ENCODE results near the gene LRIG2.
A peak's percentile ranks its signal among the peaks of the same experiment; 100 is the strongest.

LRIG2 gene

DNA sequence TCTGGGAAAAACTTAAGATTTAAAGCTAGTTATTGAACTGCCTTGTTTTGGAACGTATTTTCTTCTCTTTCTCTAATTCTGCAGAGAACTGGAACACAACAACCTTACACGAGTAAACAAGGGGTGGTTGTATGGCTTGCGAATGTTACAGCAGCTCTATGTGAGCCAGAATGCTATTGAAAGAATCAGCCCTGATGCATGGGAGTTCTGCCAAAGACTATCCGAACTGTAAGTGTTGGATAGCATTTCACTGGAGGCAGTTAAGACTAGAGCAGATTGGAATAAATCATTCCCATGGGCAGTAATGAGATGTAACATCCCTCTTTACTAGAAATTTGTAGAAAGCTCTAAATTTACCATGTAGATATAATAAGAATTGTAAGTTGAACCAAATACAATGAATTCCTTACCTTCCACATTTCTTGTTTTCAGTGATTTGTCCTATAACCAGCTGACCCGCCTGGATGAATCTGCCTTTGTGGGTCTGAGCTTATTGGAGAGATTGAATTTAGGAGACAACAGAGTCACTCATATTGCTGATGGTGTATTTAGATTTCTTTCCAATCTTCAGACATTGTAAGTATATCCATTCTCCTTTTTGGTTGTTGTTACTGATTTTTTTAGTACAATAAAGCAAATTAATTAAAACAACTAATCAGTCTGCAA lies 22.9 kb downstream of the LRIG2 start:
- no peak overlapping the region for H3K27ac ChIP-seq
- no peak for TF ChIP-seq ZFX (IDR thresholded peaks at IDR 0.05; ENCODE audit: borderline replicate concordance)
- TF ChIP-seq, protein P1, sequence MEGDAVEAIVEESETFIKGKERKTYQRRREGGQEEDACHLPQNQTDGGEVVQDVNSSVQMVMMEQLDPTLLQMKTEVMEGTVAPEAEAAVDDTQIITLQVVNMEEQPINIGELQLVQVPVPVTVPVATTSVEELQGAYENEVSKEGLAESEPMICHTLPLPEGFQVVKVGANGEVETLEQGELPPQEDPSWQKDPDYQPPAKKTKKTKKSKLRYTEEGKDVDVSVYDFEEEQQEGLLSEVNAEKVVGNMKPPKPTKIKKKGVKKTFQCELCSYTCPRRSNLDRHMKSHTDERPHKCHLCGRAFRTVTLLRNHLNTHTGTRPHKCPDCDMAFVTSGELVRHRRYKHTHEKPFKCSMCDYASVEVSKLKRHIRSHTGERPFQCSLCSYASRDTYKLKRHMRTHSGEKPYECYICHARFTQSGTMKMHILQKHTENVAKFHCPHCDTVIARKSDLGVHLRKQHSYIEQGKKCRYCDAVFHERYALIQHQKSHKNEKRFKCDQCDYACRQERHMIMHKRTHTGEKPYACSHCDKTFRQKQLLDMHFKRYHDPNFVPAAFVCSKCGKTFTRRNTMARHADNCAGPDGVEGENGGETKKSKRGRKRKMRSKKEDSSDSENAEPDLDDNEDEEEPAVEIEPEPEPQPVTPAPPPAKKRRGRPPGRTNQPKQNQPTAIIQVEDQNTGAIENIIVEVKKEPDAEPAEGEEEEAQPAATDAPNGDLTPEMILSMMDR (IDR thresholded peaks at IDR 0.05): no peak

GRCh38 chr1:113096493-113096892 lies 23.5 kb downstream of the LRIG2 start:
- TF ChIP-seq, protein P1 (IDR thresholded peaks at IDR 0.05): no peak
- TF ChIP-seq ZFX (IDR thresholded peaks at IDR 0.05; ENCODE audit: borderline replicate concordance): no peak
- H3K27ac ChIP-seq: no peak overlapping the region

- no peak for TF ChIP-seq ZFX (IDR thresholded peaks at IDR 0.05; ENCODE audit: borderline replicate concordance)
- TF ChIP-seq, protein P1 (IDR thresholded peaks at IDR 0.05): no peak
Observed at GRCh38 chr1:113101588-113101987, 28.6 kb downstream of the LRIG2 start.

DNA sequence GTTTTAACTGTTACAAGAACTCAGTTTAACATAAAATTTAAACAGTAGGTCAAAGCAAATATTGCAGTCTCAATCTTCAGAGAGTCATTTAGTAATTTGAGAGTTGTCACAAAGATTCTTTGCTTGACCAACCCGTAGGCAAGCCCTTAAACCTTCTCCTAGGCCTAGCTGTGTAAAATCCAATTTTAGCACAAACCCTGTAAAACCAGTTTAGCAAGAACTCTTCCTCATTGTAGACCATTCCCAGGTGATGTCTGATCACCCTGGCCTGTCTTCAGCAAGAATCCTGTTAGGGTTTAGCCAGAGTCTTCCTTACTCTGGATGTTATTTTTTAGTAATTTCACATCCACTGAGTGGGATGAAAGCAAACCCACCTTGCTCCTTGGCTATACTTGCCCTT lies 30.1 kb downstream of the LRIG2 start:
- TF ChIP-seq, protein P1 (IDR thresholded peaks at IDR 0.05): no peak
- TF ChIP-seq ZFX (IDR thresholded peaks at IDR 0.05; ENCODE audit: borderline replicate concordance): no peak
- H3K27ac ChIP-seq: peak overlapping the region; percentile 43

More at GRCh38 chr1:113101588-113101987, 28.6 kb downstream of the LRIG2 start:
- H3K27ac ChIP-seq: peak overlapping the region; percentile 43; the same call in 1 of the 2 replicates

DNA sequence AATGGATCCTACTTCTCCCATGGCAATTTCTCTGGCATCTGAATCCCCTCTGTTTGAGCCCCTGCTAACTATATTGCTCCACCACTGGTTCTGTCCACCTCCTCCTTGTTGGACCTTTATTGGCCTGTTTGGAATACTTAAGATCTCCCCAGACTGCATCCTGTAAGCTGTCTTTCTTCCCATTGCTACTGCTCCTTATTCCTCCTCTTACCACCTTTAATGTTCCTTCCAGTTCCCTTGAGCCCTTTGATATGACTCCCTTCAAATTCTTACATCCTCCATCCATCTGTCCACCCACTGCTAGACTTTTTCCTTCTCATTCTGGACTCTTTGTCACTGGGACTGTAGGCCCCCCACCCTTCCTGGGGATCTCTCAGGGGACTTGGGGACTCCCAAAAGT lies 31.0 kb downstream of the LRIG2 start:
- no peak for TF ChIP-seq ZFX (IDR thresholded peaks at IDR 0.05; ENCODE audit: borderline replicate concordance)
- H3K27ac ChIP-seq: peak overlapping the region; percentile 43; the same call in 1 of the 2 replicates

DNA sequence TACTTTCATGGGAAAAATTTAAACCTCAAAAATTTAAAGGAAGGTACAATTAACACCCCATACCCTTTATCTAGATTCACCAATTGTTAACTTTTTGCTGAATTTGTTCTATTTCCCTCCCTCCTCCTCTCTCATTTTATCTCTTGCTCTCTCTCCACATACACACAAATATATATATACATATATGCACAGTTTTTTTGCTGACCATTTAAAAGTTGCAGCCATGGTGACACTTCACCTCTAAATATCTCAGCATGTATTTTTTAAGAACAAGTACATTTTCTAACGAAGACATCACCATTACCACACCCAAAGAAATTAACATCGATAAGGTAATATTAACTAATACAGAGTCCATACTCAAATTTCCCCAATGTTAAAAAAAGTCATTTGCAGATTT lies 33.9 kb downstream of the LRIG2 start:
- no peak overlapping the region for H3K27ac ChIP-seq
- TF ChIP-seq, protein P1 (IDR thresholded peaks at IDR 0.05): no peak
- no peak for TF ChIP-seq ZFX (IDR thresholded peaks at IDR 0.05; ENCODE audit: borderline replicate concordance)

- TF ChIP-seq ZFX (IDR thresholded peaks at IDR 0.05; ENCODE audit: borderline replicate concordance): no peak
- TF ChIP-seq, protein P1 (IDR thresholded peaks at IDR 0.05): no peak
- H3K27ac ChIP-seq: no peak overlapping the region
Observed at GRCh38 chr1:113109908-113110554, 37.0 kb downstream of the LRIG2 start.
